IPS-15b (cell line): ENCODE results near the gene SIPA1.
"Not testable (repeated sequence)": the region's sequence is repeated elsewhere in the genome, so short reads cannot be mapped to it uniquely, and the experiment has no call there.

Experiments
- H3K27me3 ChIP-seq: one replicate; pipeline ENCODE4 v1.6.1; 2013; ENCODE audit warnings: low read length; ENCODE audit not compliant: control insufficient read depth, insufficient read depth
- H3K36me3 ChIP-seq: one replicate; pipeline ENCODE4 v1.6.1; 2013; ENCODE audit warnings: low read length; ENCODE audit not compliant: control insufficient read depth, insufficient read depth
- H3K4me1 ChIP-seq: one replicate; pipeline ENCODE4 v1.6.1; 2013; ENCODE audit warnings: mild to moderate bottlenecking, low read length; ENCODE audit not compliant: control insufficient read depth, insufficient read depth
- H3K4me3 ChIP-seq: one replicate; pipeline ENCODE4 v1.5.1; 2013; ENCODE audit warnings: low read depth, low read length
- H3K9ac ChIP-seq: one replicate; pipeline ENCODE4 v1.6.1; 2013; ENCODE audit warnings: low read depth, mild to moderate bottlenecking, low read length
- H3K9me3 ChIP-seq: one replicate; pipeline ENCODE4 v1.6.1; 2013; ENCODE audit warnings: mild to moderate bottlenecking, low read length; ENCODE audit not compliant: control insufficient read depth, insufficient read depth

Gene SIPA1

DNA sequence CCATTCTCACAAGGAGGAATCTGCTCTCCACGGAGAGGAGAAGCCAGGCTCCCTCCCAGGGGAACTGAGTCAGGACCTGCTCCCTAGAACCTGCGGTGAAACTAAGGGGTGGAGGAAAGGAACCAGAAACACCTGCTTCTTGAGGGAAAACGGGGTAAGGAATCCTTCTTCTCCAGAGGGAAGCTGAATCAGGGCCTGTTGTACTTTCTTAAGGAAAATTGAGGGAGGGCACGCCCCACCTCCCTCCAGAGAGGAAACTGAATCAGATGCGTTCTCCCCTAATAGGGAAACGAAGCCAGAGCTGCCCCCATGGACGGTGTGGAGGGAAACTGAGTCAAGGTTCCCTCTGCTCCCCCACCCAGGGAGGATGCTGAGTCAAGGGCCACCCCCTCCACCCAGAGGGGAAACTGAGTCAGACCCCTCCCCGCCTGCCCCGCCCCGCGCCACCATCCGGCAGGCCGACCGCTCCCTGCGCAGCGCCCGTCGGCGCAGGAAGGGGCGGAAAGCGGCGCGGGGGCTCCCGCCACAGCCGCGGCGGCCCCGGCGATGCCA lies 24.4 kb downstream of the SIPA1 start:
- Histone ChIP-seq H3K36me3 (peaks cover 29% of the 10 kb centered on the region), H3K4me1 (no peaks in the 10 kb centered on the region), H3K27me3 (no peaks in the 10 kb centered on the region), H3K9me3 (no peaks in the 10 kb centered on the region), H3K4me3 (peak overlapping the region; percentile 93), H3K9ac (peak overlapping the region; percentile 81)

GRCh38 chr11:65662799-65663638 lies 25.1 kb downstream of the SIPA1 start, which contains the start of gene RELA:
Gene RELA, minus strand, starts transcription at chr11:65662916. Its CDS starts 84 bp downstream, at chr11:65662832.
- peak within 1 kb of the TSS; percentile 94 for H3K4me3 ChIP-seq
- peak within 1 kb of the TSS; percentile 97 for H3K9ac ChIP-seq

DNA sequence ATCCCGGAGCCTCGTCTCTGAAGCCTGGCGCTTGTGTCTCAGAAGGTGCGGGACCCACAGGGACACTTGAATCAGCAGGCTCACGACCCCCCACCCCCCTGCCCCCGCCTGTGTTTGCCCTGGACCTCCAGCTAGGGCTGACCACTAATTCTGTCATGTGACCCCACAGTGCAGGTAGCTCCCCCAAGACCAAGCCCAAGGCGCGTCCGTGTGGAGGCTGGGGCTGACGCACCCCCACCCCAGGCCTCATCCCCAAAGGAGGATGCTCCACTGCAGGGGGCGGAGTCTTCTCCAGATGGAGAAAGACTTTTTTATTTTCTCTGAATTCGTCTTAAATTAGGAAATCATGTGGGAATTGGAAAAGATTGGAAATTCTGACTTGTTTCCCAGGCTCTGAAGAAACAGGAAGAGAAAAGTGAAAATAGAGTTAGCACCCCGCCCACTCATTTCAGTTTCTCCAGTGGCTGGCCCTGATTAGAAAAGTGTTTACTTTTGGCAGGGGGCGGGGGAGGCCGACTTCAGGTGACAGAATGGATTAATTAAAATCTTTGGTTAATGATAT lies 25.8 kb downstream of the SIPA1 start:
- Histone ChIP-seq H3K27me3 (no peaks in the 10 kb centered on the region), H3K4me1 (no peaks in the 10 kb centered on the region), H3K9ac (peak overlapping the region; percentile 97), H3K36me3 (peaks cover 15% of the 10 kb centered on the region), H3K4me3 (peak overlapping the region; percentile 94), H3K9me3 (no peaks in the 10 kb centered on the region)

More at GRCh38 chr11:65662799-65663638, 25.1 kb downstream of the SIPA1 start, which contains the start of gene RELA:
- Histone ChIP-seq H3K4me1 (no peaks in the 10 kb centered on the region), H3K9me3 (no peaks in the 10 kb centered on the region), H3K27me3 (no peaks in the 10 kb centered on the region), H3K36me3 (peaks cover 22% of the 10 kb centered on the region)

- no peaks in the 10 kb centered on the region for H3K36me3 ChIP-seq
These were observed 34.4 kb downstream of the SIPA1 start for GRCh38 chr11:65672180-65672860.

GRCh38 chr11:65672982-65673381 lies 35.1 kb downstream of the SIPA1 start:
- H3K36me3 ChIP-seq, result no peaks in the 10 kb centered on the region
- no peak overlapping the region for H3K9ac ChIP-seq
- no peaks in the 10 kb centered on the region for H3K27me3 ChIP-seq
- H3K4me1 ChIP-seq, result no peaks in the 10 kb centered on the region
- no peak overlapping the region for H3K4me3 ChIP-seq
- H3K9me3 ChIP-seq, result no peaks in the 10 kb centered on the region

More at GRCh38 chr11:65672180-65672860, 34.4 kb downstream of the SIPA1 start:
- Histone ChIP-seq H3K9ac (no peak overlapping the region), H3K9me3 (no peaks in the 10 kb centered on the region), H3K4me3 (no peak overlapping the region), H3K4me1 (no peaks in the 10 kb centered on the region), H3K27me3 (no peaks in the 10 kb centered on the region)

DNA sequence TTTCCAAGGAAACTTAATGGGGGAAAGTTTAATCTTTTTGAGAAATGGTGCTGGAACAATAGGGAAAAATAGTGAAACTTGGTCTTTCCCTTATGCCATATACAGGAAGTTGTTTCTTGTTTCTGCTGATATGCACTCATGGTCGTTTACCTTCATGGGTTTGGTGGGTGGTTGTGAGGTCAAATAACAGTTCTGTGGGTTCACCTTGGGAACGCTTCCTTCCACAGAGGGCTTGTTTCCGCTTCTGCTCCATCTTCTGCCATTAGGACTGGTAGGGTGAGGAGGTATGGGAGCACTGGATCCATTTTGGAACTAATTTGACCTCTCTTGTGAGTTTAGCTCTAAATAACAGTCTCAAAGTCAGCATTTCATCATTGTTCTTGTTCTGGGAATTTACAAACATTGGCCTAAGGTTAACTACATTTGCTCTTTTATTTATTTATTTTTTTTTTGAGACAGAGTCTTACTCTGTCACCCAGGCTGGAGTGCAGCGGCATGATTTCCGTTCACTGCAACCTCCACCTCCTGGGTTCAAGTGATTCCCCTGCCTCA lies 42.4 kb downstream of the SIPA1 start:
- H3K27me3 ChIP-seq, result no peaks in the 10 kb centered on the region
- no peaks in the 10 kb centered on the region for H3K9me3 ChIP-seq
- H3K4me1 ChIP-seq, result no peaks in the 10 kb centered on the region
- no peak overlapping the region for H3K9ac ChIP-seq
- no peak overlapping the region for H3K4me3 ChIP-seq
- H3K36me3 ChIP-seq, result no peaks in the 10 kb centered on the region

GRCh38 chr11:65683480-65683879 lies 45.6 kb downstream of the SIPA1 start:
- H3K36me3 ChIP-seq, H3K27me3 ChIP-seq, H3K4me3 ChIP-seq, H3K9ac ChIP-seq, H3K9me3 ChIP-seq, H3K4me1 ChIP-seq: not testable (repeated sequence)

DNA sequence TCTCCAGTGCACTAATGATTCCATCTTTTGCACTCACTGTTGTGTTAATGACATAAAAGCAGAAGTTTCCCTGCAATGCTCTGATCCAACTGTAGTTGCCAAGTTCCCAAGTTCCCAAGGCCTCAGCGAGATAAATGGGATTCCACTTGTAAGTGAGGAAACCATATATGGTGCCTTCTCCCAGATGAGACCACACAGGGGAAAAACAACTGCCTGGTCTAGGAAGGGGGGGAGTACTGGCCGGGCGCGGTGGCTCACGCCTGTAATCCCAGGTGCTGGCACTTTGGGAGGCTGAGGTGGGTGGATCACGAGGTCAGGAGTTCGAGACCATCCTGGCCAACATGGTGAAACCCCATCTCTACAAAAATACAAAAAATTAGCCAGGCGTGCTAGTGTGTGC lies 48.1 kb downstream of the SIPA1 start:
- Histone ChIP-seq H3K27me3 (no peaks in the 10 kb centered on the region), H3K9me3 (no peaks in the 10 kb centered on the region), H3K4me1 (no peaks in the 10 kb centered on the region), H3K4me3 (no peak overlapping the region), H3K36me3 (no peaks in the 10 kb centered on the region), H3K9ac (no peak overlapping the region)

DNA sequence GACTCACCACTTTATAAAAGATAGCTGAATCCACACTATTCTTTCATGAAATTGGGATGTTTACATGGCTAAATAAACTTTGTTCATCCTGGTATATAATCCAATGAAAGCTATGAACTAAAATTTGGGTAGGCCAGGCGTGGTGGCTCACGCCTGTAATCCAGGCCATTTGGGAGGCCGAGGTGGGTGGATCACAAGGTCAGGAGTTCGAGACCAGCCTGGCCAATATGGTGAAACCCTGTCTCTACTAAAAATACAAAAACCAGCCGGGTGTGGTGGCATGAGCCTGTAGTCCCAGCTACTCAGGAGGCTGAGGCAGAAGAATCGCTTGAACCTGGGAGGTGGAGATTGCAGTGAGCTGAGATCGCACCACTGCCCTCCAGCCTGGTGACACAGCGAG lies 53.9 kb downstream of the SIPA1 start:
- H3K4me1 ChIP-seq, H3K27me3 ChIP-seq, H3K9me3 ChIP-seq, H3K36me3 ChIP-seq, H3K4me3 ChIP-seq, H3K9ac ChIP-seq: not testable (repeated sequence)

DNA sequence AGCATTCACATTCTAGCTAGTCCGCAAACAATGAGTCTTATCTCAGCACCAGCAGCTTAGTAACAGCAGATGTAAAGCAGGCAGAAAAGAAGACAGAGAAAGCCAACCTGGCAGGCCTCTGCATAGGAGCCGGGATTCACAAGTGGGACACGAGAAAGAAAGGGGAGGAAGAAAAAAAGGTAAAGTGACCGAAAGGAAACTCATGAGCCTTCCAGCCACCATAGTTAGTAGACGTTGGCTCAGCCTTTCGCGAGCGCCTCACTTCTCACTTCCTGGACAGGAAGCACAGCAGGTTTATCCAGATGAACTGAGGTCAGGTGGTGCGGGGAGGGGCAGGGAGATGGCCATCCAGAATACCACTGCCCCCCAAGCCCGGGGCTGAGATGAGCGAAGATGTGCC lies 54.5 kb downstream of the SIPA1 start:
- Histone ChIP-seq H3K4me1 (peaks cover 4% of the 10 kb centered on the region), H3K36me3 (no peaks in the 10 kb centered on the region), H3K4me3 (no peak overlapping the region), H3K27me3 (no peaks in the 10 kb centered on the region), H3K9ac (no peak overlapping the region), H3K9me3 (no peaks in the 10 kb centered on the region)

- Histone ChIP-seq H3K9ac (no peak overlapping the region), H3K4me3 (no peak overlapping the region), H3K27me3 (no peaks in the 10 kb centered on the region), H3K36me3 (no peaks in the 10 kb centered on the region), H3K4me1 (peaks cover 4% of the 10 kb centered on the region), H3K9me3 (no peaks in the 10 kb centered on the region)
These were observed 57.7 kb downstream of the SIPA1 start for GRCh38 chr11:65695459-65696241.
